ENCODE measurements around the gene APOL2. TPM values are rescaled to one million over a fixed set of nuclear protein-coding genes. Genes with fewer than 3 reads are reported as not detected.

APOL2 gene
- total RNA-seq, 1 donor, result 56.1 TPM

GRCh38 chr22:36237462-36238372 is 1.6 kb downstream of the APOL2 start:
- Histone ChIP-seq H3K9me3 (ENCODE audit: low read depth, low read length) (no peaks in the 10 kb centered on the region), H3K4me3 (ENCODE audit: insufficient read depth, low read length) (peak overlapping the region; percentile 83), H3K4me2 (ENCODE audit: insufficient read depth, low read length) (peak overlapping the region; percentile 99), H3K4me1 (ENCODE audit: insufficient read depth, low read length) (peaks cover 32% of the 10 kb centered on the region), H3K27ac (ENCODE audit: low read depth, low read length) (peak overlapping the region; percentile 82), H3K79me2 (ENCODE audit: insufficient read depth, low read length) (peaks cover 42% of the 10 kb centered on the region), H2AFZ (ENCODE audit: low read length) (no peak overlapping the region), H3K36me3 (ENCODE audit: insufficient read depth, low read length) (peaks cover 21% of the 10 kb centered on the region), H3K27me3 (ENCODE audit: insufficient read depth, low read length) (no peaks in the 10 kb centered on the region), H4K20me1 (ENCODE audit: insufficient read depth, low read length) (peaks cover 18% of the 10 kb centered on the region)
- peak; percentile 86 for DNase-seq (ENCODE audit: insufficient read length, low spot score, missing footprints)
- TF ChIP-seq CTCF (IDR thresholded peaks at IDR 0.05; ENCODE audit: extremely low read depth, low read depth, low read length), result no peak

- peak overlapping the region; percentile 82 for H3K27ac ChIP-seq (ENCODE audit: low read depth, low read length)
- peaks cover 42% of the 10 kb centered on the region for H3K79me2 ChIP-seq (ENCODE audit: insufficient read depth, low read length)
- H3K4me1 ChIP-seq (ENCODE audit: insufficient read depth, low read length), result peaks cover 32% of the 10 kb centered on the region
- no peaks in the 10 kb centered on the region for H3K9me3 ChIP-seq (ENCODE audit: low read depth, low read length)
- H3K36me3 ChIP-seq (ENCODE audit: insufficient read depth, low read length), result peaks cover 30% of the 10 kb centered on the region
- H3K4me2 ChIP-seq (ENCODE audit: insufficient read depth, low read length), result peak overlapping the region; percentile 99
- DNase-seq (ENCODE audit: insufficient read length, low spot score, missing footprints), result no peak
- no peak for TF ChIP-seq CTCF (IDR thresholded peaks at IDR 0.05; ENCODE audit: extremely low read depth, low read depth, low read length)
- H3K27me3 ChIP-seq (ENCODE audit: insufficient read depth, low read length), result no peaks in the 10 kb centered on the region
- H4K20me1 ChIP-seq (ENCODE audit: insufficient read depth, low read length), result peaks cover 18% of the 10 kb centered on the region
- peak overlapping the region; percentile 83 for H3K4me3 ChIP-seq (ENCODE audit: insufficient read depth, low read length)
- H2AFZ ChIP-seq (ENCODE audit: low read length), result no peak overlapping the region
Observed at GRCh38 chr22:36236388-36237319, 2.7 kb downstream of the APOL2 start.

GRCh38 chr22:36235585-36235984 is 3.7 kb downstream of the APOL2 start:
- H3K79me2 ChIP-seq (ENCODE audit: insufficient read depth, low read length), result peaks cover 42% of the 10 kb centered on the region
- no peak overlapping the region for H3K27ac ChIP-seq (ENCODE audit: low read depth, low read length)

More at GRCh38 chr22:36235585-36235984, 3.7 kb downstream of the APOL2 start:
- Histone ChIP-seq H3K4me1 (ENCODE audit: insufficient read depth, low read length) (peaks cover 32% of the 10 kb centered on the region), H2AFZ (ENCODE audit: low read length) (no peak overlapping the region), H3K4me3 (ENCODE audit: insufficient read depth, low read length) (no peak overlapping the region), H4K20me1 (ENCODE audit: insufficient read depth, low read length) (peaks cover 18% of the 10 kb centered on the region), H3K27me3 (ENCODE audit: insufficient read depth, low read length) (no peaks in the 10 kb centered on the region), H3K9me3 (ENCODE audit: low read depth, low read length) (no peaks in the 10 kb centered on the region), H3K4me2 (ENCODE audit: insufficient read depth, low read length) (no peak overlapping the region), H3K36me3 (ENCODE audit: insufficient read depth, low read length) (peaks cover 39% of the 10 kb centered on the region)
- TF ChIP-seq CTCF (IDR thresholded peaks at IDR 0.05; ENCODE audit: extremely low read depth, low read depth, low read length), result no peak
- DNase-seq (ENCODE audit: insufficient read length, low spot score, missing footprints), result no peak

Measured in osteoblast (primary cell).